Dendritic cell treated with granulocyte-macrophage colony-stimulating factor and Interleukin-4, amounts not matched to agents 40 ng/mL and 50 ng/mL, for 4 days (primary cell): ENCODE measurements around the gene KCNN3.

Source experiments
- H3K27ac Mint-ChIP-seq: one replicate; pipeline ENCODE4 v1.8.0; 2022; ENCODE audit warnings: mild to moderate bottlenecking, mixed read lengths
- H3K27me3 Mint-ChIP-seq: one replicate; pipeline ENCODE4 v1.8.0; 2022; ENCODE audit warnings: mild to moderate bottlenecking, mixed read lengths
- H3K36me3 Mint-ChIP-seq: one replicate; pipeline ENCODE4 v1.8.0; 2022; ENCODE audit warnings: low read depth, mixed read lengths
- H3K4me1 Mint-ChIP-seq: one replicate; pipeline ENCODE4 v1.8.0; 2022; ENCODE audit warnings: low read depth, mixed read lengths
- H3K4me3 Mint-ChIP-seq: one replicate; pipeline ENCODE4 v1.8.0; 2022; ENCODE audit warnings: mild to moderate bottlenecking, moderate library complexity, mixed read lengths
- H3K9me3 Mint-ChIP-seq: one replicate; pipeline ENCODE4 v1.8.0; 2022; ENCODE audit warnings: mixed read lengths
- intact Hi-C: fragments of 100-400 bp; cut with micrococcal nuclease; formaldehyde crosslinking; loops from one replicate; pipeline ENCODE4 v1.15.0; 2022

KCNN3 gene

GRCh38 chr1:154663471-154664060 is 206.5 kb downstream of the KCNN3 start:
- Mint-ChIP-seq H3K4me3 (no peak overlapping the region), H3K9me3 (no peaks in the 10 kb centered on the region), H3K27me3 (peaks cover 4% of the 10 kb centered on the region), H3K27ac (no peak overlapping the region), H3K36me3 (no peaks in the 10 kb centered on the region), H3K4me1 (peaks cover 8% of the 10 kb centered on the region)
- intact Hi-C loops: no loop called here

- peaks cover 21% of the 10 kb centered on the region for H3K4me1 Mint-ChIP-seq
- H3K4me3 Mint-ChIP-seq: no peak overlapping the region
- intact Hi-C loops: no loop called here
- no peaks in the 10 kb centered on the region for H3K36me3 Mint-ChIP-seq
- H3K27ac Mint-ChIP-seq: no peak overlapping the region
- H3K27me3 Mint-ChIP-seq: peaks cover 6% of the 10 kb centered on the region
- H3K9me3 Mint-ChIP-seq: no peaks in the 10 kb centered on the region
These were observed 209.0 kb downstream of the KCNN3 start for GRCh38 chr1:154661110-154661509.

GRCh38 chr1:154659823-154660592 is 210.1 kb downstream of the KCNN3 start:
- intact Hi-C loops: no loop called here
- H3K9me3 Mint-ChIP-seq: no peaks in the 10 kb centered on the region
- no peak overlapping the region for H3K27ac Mint-ChIP-seq
- peaks cover 6% of the 10 kb centered on the region for H3K27me3 Mint-ChIP-seq
- no peak overlapping the region for H3K4me3 Mint-ChIP-seq
- peaks cover 21% of the 10 kb centered on the region for H3K4me1 Mint-ChIP-seq
- H3K36me3 Mint-ChIP-seq: no peaks in the 10 kb centered on the region

- Mint-ChIP-seq H3K36me3 (no peaks in the 10 kb centered on the region), H3K4me1 (peaks cover 12% of the 10 kb centered on the region), H3K9me3 (no peaks in the 10 kb centered on the region), H3K4me3 (no peak overlapping the region), H3K27me3 (peaks cover 7% of the 10 kb centered on the region), H3K27ac (no peak overlapping the region)
- intact Hi-C loops: no loop called here
These were observed 212.5 kb downstream of the KCNN3 start for GRCh38 chr1:154657556-154657955.

GRCh38 chr1:154652893-154653292 is 217.2 kb downstream of the KCNN3 start:
- Mint-ChIP-seq H3K36me3 (no peaks in the 10 kb centered on the region), H3K4me1 (peaks cover 8% of the 10 kb centered on the region), H3K27me3 (peaks cover 4% of the 10 kb centered on the region), H3K9me3 (no peaks in the 10 kb centered on the region), H3K4me3 (no peak overlapping the region), H3K27ac (no peak overlapping the region)
- intact Hi-C loops: no loop called here
